Mesodermal cell (in vitro differentiated cells): ENCODE results near the gene BANP.
"Not testable (repeated sequence)": the region's sequence is repeated elsewhere in the genome, so short reads cannot be mapped to it uniquely, and the experiment has no call there.

Source experiments
- H3K27ac ChIP-seq: 2 replicates; pipeline ENCODE4 v1.7.0; 2013; ENCODE audit warnings: mild to moderate bottlenecking, low read depth, low read length, moderate library complexity; ENCODE audit not compliant: severe bottlenecking
- H3K36me3 ChIP-seq: 2 replicates; pipeline ENCODE4 v1.7.1; 2013; ENCODE audit warnings: mild to moderate bottlenecking, low read length, moderate library complexity; ENCODE audit not compliant: control insufficient read depth, insufficient read depth
- H3K4me1 ChIP-seq: one replicate; pipeline ENCODE4 v1.7.1; 2013; ENCODE audit warnings: mild to moderate bottlenecking, low read length; ENCODE audit not compliant: insufficient read depth, control insufficient read depth, poor library complexity, severe bottlenecking
- H3K4me3 ChIP-seq: 2 replicates; pipeline ENCODE4 v1.7.0; 2013; ENCODE audit warnings: low read length, control low read depth, mild to moderate bottlenecking; ENCODE audit not compliant: insufficient read depth, poor library complexity, severe bottlenecking; ENCODE audit errors: extremely low read depth
- H3K9me3 ChIP-seq: 2 replicates; pipeline ENCODE4 v1.7.1; 2013; ENCODE audit warnings: mild to moderate bottlenecking, low read length, moderate library complexity; ENCODE audit not compliant: control insufficient read depth
- WGBS, 2 experiments: methylation state at CpG; one replicate each; pipeline ENCODE4 v1.1.5; 2013; ENCODE audit warnings: missing lambda C conversion rate in 2 of 2; ENCODE audit not compliant: insufficient coverage in 2 of 2; 5-methylcytosine and 5-hydroxymethylcytosine counted together

Gene BANP

DNA sequence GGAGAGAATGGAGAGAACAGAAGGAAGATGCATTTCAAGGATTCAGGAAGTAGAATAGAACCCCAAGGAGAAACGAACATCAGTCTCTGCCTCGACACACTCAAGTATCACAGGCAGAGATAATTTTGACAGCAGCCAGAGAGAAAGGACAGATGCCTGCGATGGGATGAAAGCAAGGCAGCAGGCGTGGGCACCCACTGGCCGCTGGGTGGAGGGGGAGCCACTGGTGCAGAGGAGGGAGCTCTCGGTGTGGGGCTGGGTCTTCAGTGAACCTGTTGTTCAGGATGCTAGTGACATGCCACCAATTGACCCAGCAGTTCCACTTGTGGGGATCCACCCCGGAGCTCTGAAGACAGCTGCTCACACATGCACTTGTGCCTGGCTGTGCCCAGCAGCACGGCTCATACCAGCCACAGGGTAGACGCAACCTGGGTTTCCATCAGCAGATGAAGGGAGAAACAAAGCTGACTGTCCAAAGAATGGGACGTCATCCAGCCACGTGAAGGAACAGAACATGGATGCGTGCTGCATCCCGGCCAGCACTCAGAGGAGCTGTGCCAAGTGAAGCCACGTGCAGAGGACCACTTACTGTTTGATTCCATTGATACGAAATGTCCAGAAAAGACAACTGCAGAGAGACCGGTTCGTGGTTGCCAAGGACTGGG, 127.0 kb downstream of the BANP start:
- 93 to 95% methylated on average over 16 of the region's 17 CpGs for WGBS, 2 experiments

GRCh38 chr16:88083582-88083981, 132.3 kb downstream of the BANP start:
- Histone ChIP-seq H3K9me3 (no peaks in the 10 kb centered on the region), H3K4me3 (no peak overlapping the region), H3K4me1 (no peaks in the 10 kb centered on the region), H3K36me3 (peaks cover 14% of the 10 kb centered on the region), H3K27ac (no peak overlapping the region)
- 95 to 96% methylated on average over 7 to 8 of the region's 9 CpGs for WGBS, 2 experiments

More for the DNA sequence above, 127.0 kb downstream of the BANP start:
- Histone ChIP-seq H3K4me1 (no peaks in the 10 kb centered on the region), H3K36me3 (peaks cover 43% of the 10 kb centered on the region), H3K9me3 (no peaks in the 10 kb centered on the region), H3K27ac (no peak overlapping the region), H3K4me3 (no peak overlapping the region)

- WGBS, 2 experiments, result 73 to 100% methylated on average over 1 to 2 of the region's 3 CpGs
- Histone ChIP-seq H3K4me1 (no peaks in the 10 kb centered on the region), H3K9me3 (no peaks in the 10 kb centered on the region), H3K27ac (no peak overlapping the region), H3K4me3 (no peak overlapping the region), H3K36me3 (peaks cover 11% of the 10 kb centered on the region)
These were observed 133.6 kb downstream of the BANP start for GRCh38 chr16:88084881-88085280.

DNA sequence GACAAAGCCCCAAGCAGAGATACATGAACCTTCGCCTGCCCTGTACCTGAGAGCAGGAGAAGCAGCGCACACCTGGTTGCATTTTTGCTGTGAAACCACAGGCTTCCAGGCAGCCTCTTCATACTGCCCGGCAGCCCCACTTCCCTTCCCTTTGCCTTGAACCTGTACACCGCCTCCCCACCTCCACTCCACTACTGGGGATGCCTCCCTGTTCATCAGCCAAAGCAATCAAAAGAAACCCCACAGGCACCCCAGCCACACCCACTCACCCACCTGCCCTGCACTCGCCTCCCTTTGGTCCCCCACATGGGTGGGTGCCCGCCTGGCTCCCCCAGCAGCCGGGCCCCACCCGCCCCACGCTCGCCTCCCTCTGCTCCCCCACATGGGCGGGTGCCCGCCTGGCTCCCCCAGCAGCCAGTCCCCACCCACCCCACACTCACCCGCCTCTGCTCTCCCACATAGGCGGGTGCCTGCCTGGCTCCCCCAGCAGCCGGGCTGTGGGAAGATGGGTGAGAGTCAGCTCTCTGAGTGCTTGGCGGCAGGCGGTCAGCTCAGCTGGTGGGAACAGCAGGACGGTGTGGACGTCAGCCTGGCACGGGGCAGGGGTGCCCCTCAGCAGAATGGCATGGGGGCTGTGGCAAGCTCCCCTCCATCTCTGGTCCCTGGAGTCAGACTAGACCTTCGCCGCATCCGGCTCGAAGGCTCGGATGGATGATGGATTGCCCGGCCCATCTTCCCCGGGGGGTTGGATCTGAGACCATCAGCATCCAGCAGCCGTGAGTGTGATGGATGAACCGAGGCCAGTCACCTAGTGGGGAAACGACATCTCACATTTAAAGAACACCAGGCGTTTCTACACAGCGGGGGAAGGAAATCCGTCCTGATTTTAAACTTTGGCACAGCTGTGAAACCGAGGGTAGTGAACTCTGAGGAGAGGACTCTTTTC, 135.6 kb downstream of the BANP start:
- Histone ChIP-seq H3K27ac (no peak overlapping the region), H3K36me3 (peaks cover 11% of the 10 kb centered on the region), H3K4me3 (no peak overlapping the region), H3K4me1 (no peaks in the 10 kb centered on the region), H3K9me3 (no peaks in the 10 kb centered on the region)
- whole genome bisulfite sequencing, 2 experiments, result 90 to 91% methylated on average over 20 to 24 of the region's 34 CpGs

GRCh38 chr16:88087517-88087877, 136.3 kb downstream of the BANP start:
- no peaks in the 10 kb centered on the region for H3K9me3 ChIP-seq
- no peak overlapping the region for H3K27ac ChIP-seq
- peaks cover 7% of the 10 kb centered on the region for H3K36me3 ChIP-seq
- 93 to 95% methylated on average over 15 to 16 of the region's 16 CpGs for WGBS, 2 experiments
- H3K4me3 ChIP-seq, result no peak overlapping the region
- no peaks in the 10 kb centered on the region for H3K4me1 ChIP-seq

GRCh38 chr16:88088161-88088581, 136.9 kb downstream of the BANP start:
- peaks cover under 1% of the 10 kb centered on the region for H3K36me3 ChIP-seq
- H3K9me3 ChIP-seq, result no peaks in the 10 kb centered on the region
- H3K4me1 ChIP-seq, result no peaks in the 10 kb centered on the region
- H3K4me3 ChIP-seq, result no peak overlapping the region
- H3K27ac ChIP-seq, result no peak overlapping the region
- 88 to 90% methylated on average over 13 to 20 of the region's 20 CpGs for WGBS, 2 experiments

GRCh38 chr16:88088611-88089010, 137.4 kb downstream of the BANP start:
- not testable (repeated sequence) for H3K4me3 ChIP-seq, H3K4me1 ChIP-seq, H3K27ac ChIP-seq, H3K36me3 ChIP-seq, H3K9me3 ChIP-seq
- 74 to 97% methylated on average over 6 of the region's 10 CpGs for WGBS, 2 experiments

GRCh38 chr16:88089071-88089470, 137.8 kb downstream of the BANP start:
- 83 to 94% methylated on average over 4 to 14 of the region's 15 CpGs for WGBS, 2 experiments
- not testable (repeated sequence) for H3K4me3 ChIP-seq, H3K9me3 ChIP-seq, H3K4me1 ChIP-seq, H3K36me3 ChIP-seq, H3K27ac ChIP-seq

DNA sequence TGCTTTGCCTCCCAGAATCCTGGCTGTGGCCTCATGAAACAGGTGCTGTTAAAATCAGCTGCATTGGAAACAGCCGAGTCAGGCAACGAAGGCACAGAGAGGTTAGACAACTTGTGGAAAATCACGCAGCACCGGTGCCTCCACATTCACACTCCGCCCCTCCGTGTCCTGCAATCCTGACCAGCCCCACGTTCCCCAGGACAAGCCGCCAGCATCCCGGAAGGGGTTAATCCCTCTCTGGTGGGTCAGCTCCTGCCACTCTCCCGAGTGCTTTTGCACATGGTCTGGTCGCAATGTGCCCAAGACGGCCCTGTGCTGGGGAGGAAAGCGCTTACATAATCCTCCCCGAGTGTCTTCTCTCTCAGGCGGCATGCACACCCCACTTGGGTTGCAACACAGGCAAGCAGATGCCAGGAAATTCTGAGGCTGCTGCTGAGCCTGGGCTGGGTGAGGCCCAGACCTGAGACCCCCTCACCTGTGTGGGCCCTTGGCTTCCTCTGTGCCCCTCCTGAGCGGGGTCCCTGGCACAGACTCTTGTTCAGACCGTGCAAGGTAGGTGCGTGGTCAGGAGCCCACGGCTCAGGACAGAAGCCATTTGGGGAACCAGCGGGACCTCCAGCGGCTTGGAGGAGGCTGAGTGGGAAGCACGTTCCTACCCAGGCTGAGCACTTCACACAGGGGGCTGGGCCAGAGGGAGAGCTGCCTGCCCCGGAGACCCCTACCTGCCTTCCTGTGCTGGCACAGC, 138.6 kb downstream of the BANP start:
- H3K9me3 ChIP-seq, H3K4me1 ChIP-seq, H3K4me3 ChIP-seq, H3K27ac ChIP-seq, H3K36me3 ChIP-seq: not testable (repeated sequence)
- WGBS, 2 experiments, result 90 to 91% methylated on average over 14 to 16 of the region's 23 CpGs

GRCh38 chr16:88090377-88091175, 139.3 kb downstream of the BANP start:
- H3K4me1 ChIP-seq, H3K9me3 ChIP-seq, H3K4me3 ChIP-seq, H3K36me3 ChIP-seq, H3K27ac ChIP-seq: not testable (repeated sequence)
- WGBS, 2 experiments, result 69 to 85% methylated on average over 10 to 14 of the region's 38 CpGs
